Astrocyte (in vitro differentiated cells and primary cell): ENCODE measurements around the gene PTPRK. TPM values are rescaled to one million over a fixed set of nuclear protein-coding genes. Genes with fewer than 3 reads are reported as not detected.
"Not testable (repeated sequence)": the region's sequence is repeated elsewhere in the genome, so short reads cannot be mapped to it uniquely, and the experiment has no call there.

Experiments used
- DNase-seq: peaks from one replicate; pipeline ENCODE4 v3.0.0-alpha.2; 2010; ENCODE audit warnings: low read depth
- FAIRE-seq: peaks from 2 replicates; lab custom pipeline; 2011; peaks lifted over from hg19 to GRCh38; lab: Jason Lieb, UNC
- H2AFZ ChIP-seq: 2 replicates; pipeline ENCODE4 v1.6.0; 2012; ENCODE audit warnings: low read depth, low read length, inconsistent platforms
- H3K27ac ChIP-seq: 2 replicates; pipeline ENCODE4 v1.5.1; 2011; ENCODE audit warnings: low read depth, low read length, inconsistent platforms
- H3K27me3 ChIP-seq: 2 replicates; pipeline ENCODE4 v1.6.0; 2011; ENCODE audit warnings: low read length, inconsistent platforms; ENCODE audit not compliant: insufficient read depth
- H3K36me3 ChIP-seq: 2 replicates; pipeline ENCODE4 v1.5.1; 2011; ENCODE audit warnings: low read length, inconsistent platforms; ENCODE audit not compliant: insufficient read depth
- H3K4me1 ChIP-seq: 2 replicates; pipeline ENCODE4 v1.5.1; 2011; ENCODE audit warnings: low read length, inconsistent platforms; ENCODE audit not compliant: insufficient read depth
- H3K4me2 ChIP-seq: 2 replicates; pipeline ENCODE4 v1.6.0; 2012; ENCODE audit warnings: low read length, inconsistent platforms
- H3K4me3 ChIP-seq: 2 replicates; pipeline ENCODE4 v1.5.1; 2011; ENCODE audit warnings: low read depth, mild to moderate bottlenecking, low read length, inconsistent platforms; ENCODE audit not compliant: insufficient read depth
- H3K79me2 ChIP-seq: 2 replicates; pipeline ENCODE4 v1.6.0; 2012; ENCODE audit warnings: mild to moderate bottlenecking, low read length, inconsistent platforms; ENCODE audit not compliant: insufficient read depth
- H3K9ac ChIP-seq: 2 replicates; pipeline ENCODE4 v1.6.0; 2012; ENCODE audit warnings: mild to moderate bottlenecking, low read length, inconsistent platforms
- H3K9me3 ChIP-seq: 2 replicates; pipeline ENCODE4 v1.5.1; 2012; ENCODE audit warnings: low read depth, mild to moderate bottlenecking, low read length, inconsistent platforms; ENCODE audit not compliant: insufficient read depth
- H4K20me1 ChIP-seq: 2 replicates; pipeline ENCODE4 v1.6.0; 2012; ENCODE audit warnings: low read length, inconsistent platforms; ENCODE audit not compliant: insufficient read depth
- H3K27ac Mint-ChIP-seq: one replicate; pipeline ENCODE4 v1.8.0; 2021; ENCODE audit warnings: mild to moderate bottlenecking, mixed read lengths; ENCODE audit not compliant: unreplicated experiment
- H3K27me3 Mint-ChIP-seq: one replicate; pipeline ENCODE4 v1.8.0; 2021; ENCODE audit warnings: low read depth, mixed read lengths; ENCODE audit not compliant: unreplicated experiment
- H3K36me3 Mint-ChIP-seq: one replicate; pipeline ENCODE4 v1.8.0; 2021; ENCODE audit warnings: low read depth, mixed read lengths; ENCODE audit not compliant: unreplicated experiment
- H3K4me1 Mint-ChIP-seq: one replicate; pipeline ENCODE4 v1.8.0; 2021; ENCODE audit warnings: low read depth, mixed read lengths; ENCODE audit not compliant: unreplicated experiment
- H3K4me3 Mint-ChIP-seq: one replicate; pipeline ENCODE4 v1.8.0; 2021; ENCODE audit warnings: mild to moderate bottlenecking, moderate library complexity, mixed read lengths; ENCODE audit not compliant: unreplicated experiment
- H3K9me3 Mint-ChIP-seq: one replicate; pipeline ENCODE4 v1.8.0; 2021; ENCODE audit warnings: mild to moderate bottlenecking, mixed read lengths; ENCODE audit not compliant: unreplicated experiment
- EZH2 ChIP-seq: IDR thresholded peaks from 2 replicates; pipeline ENCODE4 v1.6.1; 2012; ENCODE audit warnings: mild to moderate bottlenecking, low read length, inconsistent platforms; ENCODE audit not compliant: insufficient read depth
- total RNA-seq: library from RNA; stranded (reverse); gene quantifications from 2 replicates; pipeline ENCODE4 v1.2.1, GENCODE V29; 2021
- TF ChIP-seq, protein P1 (sequence below): IDR thresholded peaks from 2 replicates; pipeline ENCODE4 v1.5.1; 2011; ENCODE audit warnings: low read depth, mild to moderate bottlenecking, inconsistent platforms, low read length, moderate library complexity; ENCODE audit not compliant: insufficient read depth

PTPRK gene
- total RNA-seq, 1 donor from 2014 or later = 159 TPM

DNA sequence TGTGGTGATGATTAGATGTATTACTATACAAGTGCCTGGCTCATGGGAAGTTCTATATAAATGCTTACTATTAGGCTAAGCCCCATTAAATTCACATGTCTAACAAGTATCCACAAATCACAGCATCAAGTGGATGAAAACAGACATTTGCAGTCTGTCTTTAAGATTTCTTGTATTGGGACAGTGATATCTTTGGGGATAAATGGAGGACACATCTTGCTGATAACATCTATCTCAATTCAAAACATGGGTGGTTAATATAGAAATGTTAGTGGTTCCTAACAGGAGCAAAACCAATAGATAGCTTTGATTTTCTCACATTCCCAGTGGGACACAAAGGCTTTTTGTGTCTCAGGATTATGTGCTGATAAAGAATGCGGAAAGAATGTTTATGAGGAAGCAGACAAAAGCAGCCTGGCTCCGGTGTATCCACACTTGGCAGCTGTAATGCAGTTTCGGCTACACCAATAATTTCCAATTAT lies 29.3 kb downstream of the PTPRK start:
- FAIRE-seq = peak; percentile 83
- no peaks in the 10 kb centered on the region for H3K27me3 ChIP-seq
- Mint-ChIP-seq H3K9me3 (no peaks in the 10 kb centered on the region), H3K4me3 (no peak overlapping the region), H3K27ac (peak overlapping the region; percentile 4), H3K4me1 (peaks cover 53% of the 10 kb centered on the region), H3K36me3 (peaks cover 1% of the 10 kb centered on the region), H3K27me3 (no peaks in the 10 kb centered on the region)
- peak overlapping the region; percentile 69 for H3K4me3 ChIP-seq
- H2AFZ ChIP-seq = peak overlapping the region; percentile 2
- peaks cover 35% of the 10 kb centered on the region for H4K20me1 ChIP-seq
- H3K4me2 ChIP-seq = peak overlapping the region; percentile 88
- H3K9ac ChIP-seq = peak overlapping the region; percentile 89
- no peaks in the 10 kb centered on the region for H3K36me3 ChIP-seq
- peaks cover 37% of the 10 kb centered on the region for H3K4me1 ChIP-seq
- H3K9me3 ChIP-seq = no peaks in the 10 kb centered on the region
- DNase-seq = peak; percentile 69
- peak overlapping the region; percentile 93 for H3K27ac ChIP-seq
- peaks cover 94% of the 10 kb centered on the region for H3K79me2 ChIP-seq
- TF ChIP-seq, protein P1, sequence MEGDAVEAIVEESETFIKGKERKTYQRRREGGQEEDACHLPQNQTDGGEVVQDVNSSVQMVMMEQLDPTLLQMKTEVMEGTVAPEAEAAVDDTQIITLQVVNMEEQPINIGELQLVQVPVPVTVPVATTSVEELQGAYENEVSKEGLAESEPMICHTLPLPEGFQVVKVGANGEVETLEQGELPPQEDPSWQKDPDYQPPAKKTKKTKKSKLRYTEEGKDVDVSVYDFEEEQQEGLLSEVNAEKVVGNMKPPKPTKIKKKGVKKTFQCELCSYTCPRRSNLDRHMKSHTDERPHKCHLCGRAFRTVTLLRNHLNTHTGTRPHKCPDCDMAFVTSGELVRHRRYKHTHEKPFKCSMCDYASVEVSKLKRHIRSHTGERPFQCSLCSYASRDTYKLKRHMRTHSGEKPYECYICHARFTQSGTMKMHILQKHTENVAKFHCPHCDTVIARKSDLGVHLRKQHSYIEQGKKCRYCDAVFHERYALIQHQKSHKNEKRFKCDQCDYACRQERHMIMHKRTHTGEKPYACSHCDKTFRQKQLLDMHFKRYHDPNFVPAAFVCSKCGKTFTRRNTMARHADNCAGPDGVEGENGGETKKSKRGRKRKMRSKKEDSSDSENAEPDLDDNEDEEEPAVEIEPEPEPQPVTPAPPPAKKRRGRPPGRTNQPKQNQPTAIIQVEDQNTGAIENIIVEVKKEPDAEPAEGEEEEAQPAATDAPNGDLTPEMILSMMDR = no peak
- TF ChIP-seq EZH2 = no peak

DNA sequence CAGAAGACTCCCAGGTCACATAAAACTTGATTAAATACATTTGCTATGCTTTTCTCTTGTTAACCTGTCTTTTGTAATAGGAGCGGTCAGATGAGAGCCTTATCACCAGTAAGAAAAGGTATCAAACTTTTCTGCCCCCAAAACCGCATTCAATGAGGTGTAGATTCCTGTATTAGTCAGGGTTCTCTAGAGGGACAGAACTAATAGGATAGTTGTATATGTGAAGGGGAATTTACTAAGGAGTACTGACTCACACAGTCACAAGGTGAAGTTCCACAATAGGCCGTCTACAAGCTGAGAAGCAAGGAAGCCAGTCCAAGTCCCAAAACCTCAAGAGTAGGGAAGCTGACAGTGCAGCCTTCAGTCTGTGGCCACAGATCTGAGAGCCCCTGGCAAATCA lies 32.7 kb downstream of the PTPRK start:
- no peaks in the 10 kb centered on the region for H3K27me3 ChIP-seq
- peak overlapping the region; percentile 58 for H3K4me2 ChIP-seq
- Mint-ChIP-seq H3K27me3 (no peaks in the 10 kb centered on the region), H3K4me3 (no peak overlapping the region), H3K9me3 (no peaks in the 10 kb centered on the region), H3K36me3 (peaks cover under 1% of the 10 kb centered on the region), H3K27ac (peak overlapping the region; percentile 73), H3K4me1 (peaks cover 40% of the 10 kb centered on the region)
- FAIRE-seq (no peak), DNase-seq (peak; percentile 97)
- peaks cover 95% of the 10 kb centered on the region for H3K79me2 ChIP-seq
- TF ChIP-seq, protein P1 = no peak
- H3K36me3 ChIP-seq = no peaks in the 10 kb centered on the region
- H3K4me1 ChIP-seq = peaks cover 37% of the 10 kb centered on the region
- H2AFZ ChIP-seq = no peak overlapping the region
- H3K9ac ChIP-seq = peak overlapping the region; percentile 44
- no peaks in the 10 kb centered on the region for H3K9me3 ChIP-seq
- H3K4me3 ChIP-seq = no peak overlapping the region
- H3K27ac ChIP-seq = peak overlapping the region; percentile 69
- peaks cover 26% of the 10 kb centered on the region for H4K20me1 ChIP-seq

DNA sequence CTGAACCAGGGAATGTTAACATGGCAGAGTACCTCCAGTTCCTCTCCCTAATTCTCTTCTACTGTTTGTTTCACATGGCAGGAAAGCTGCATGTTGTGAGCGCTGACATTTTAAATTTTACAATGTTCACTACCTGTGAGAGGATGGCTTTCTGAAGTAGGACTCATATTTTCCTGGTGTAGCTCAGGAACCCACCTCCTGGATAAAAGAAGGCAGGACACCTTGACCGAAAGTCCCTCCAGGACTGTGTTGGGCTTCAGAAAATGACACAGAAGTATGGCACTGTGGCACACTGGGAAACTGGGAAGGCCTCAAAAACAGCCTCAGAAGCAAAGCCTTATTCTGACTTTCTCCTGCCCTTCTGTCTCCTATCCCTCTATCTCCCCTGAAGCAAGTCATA lies 33.3 kb downstream of the PTPRK start:
- Mint-ChIP-seq H3K27ac (peak overlapping the region; percentile 27), H3K9me3 (no peaks in the 10 kb centered on the region), H3K27me3 (no peaks in the 10 kb centered on the region), H3K4me1 (peaks cover 44% of the 10 kb centered on the region), H3K36me3 (no peaks in the 10 kb centered on the region), H3K4me3 (peak overlapping the region; percentile 17)
- Histone ChIP-seq H3K36me3 (no peaks in the 10 kb centered on the region), H3K79me2 (peaks cover 95% of the 10 kb centered on the region), H2AFZ (no peak overlapping the region), H3K9me3 (no peaks in the 10 kb centered on the region), H3K27me3 (no peaks in the 10 kb centered on the region), H3K4me2 (peak overlapping the region; percentile 39), H3K27ac (peak overlapping the region; percentile 69), H3K4me3 (no peak overlapping the region), H3K9ac (peak overlapping the region; percentile 21), H3K4me1 (peaks cover 30% of the 10 kb centered on the region), H4K20me1 (peaks cover 31% of the 10 kb centered on the region)
- TF ChIP-seq, protein P1 = peak; percentile 27
- TF ChIP-seq EZH2 = no peak
- DNase-seq = no peak
- peak; percentile 5 for FAIRE-seq

DNA sequence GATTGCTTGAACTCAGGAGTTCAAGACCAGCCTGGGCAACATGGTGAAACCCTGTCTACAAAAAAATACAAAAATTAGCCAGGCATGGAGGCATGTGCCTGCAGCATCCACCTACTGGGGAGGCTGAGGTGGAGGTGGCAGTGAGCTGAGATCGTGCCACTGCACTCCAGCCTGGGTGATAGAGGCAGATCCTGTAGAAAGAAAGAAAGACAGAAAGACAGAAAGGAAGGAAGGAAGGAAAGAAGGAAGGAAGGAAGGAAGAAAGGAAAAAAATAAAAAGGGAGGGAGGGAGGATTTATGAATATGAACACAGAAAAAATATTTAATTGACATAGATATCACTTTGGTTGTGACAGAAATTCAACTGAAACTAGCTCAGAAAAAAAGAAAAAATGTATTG lies 33.8 kb downstream of the PTPRK start:
- Histone ChIP-seq H4K20me1 (peaks cover 32% of the 10 kb centered on the region), H3K4me1 (peaks cover 27% of the 10 kb centered on the region), H3K79me2 (peaks cover 95% of the 10 kb centered on the region)
- Mint-ChIP-seq H3K27ac (peak overlapping the region; percentile 51), H3K4me1 (peaks cover 41% of the 10 kb centered on the region)
- H3K27me3 Mint-ChIP-seq, H3K4me3 Mint-ChIP-seq, H3K9me3 Mint-ChIP-seq, H3K27me3 ChIP-seq, FAIRE-seq, H3K4me2 ChIP-seq, H3K9ac ChIP-seq, H3K36me3 Mint-ChIP-seq, H3K9me3 ChIP-seq, H3K36me3 ChIP-seq, H3K4me3 ChIP-seq, DNase-seq, H3K27ac ChIP-seq, H2AFZ ChIP-seq: not testable (repeated sequence)
